Epidermal melanocyte (primary cell): Measurements from ENCODE around the gene GUCY2F.

Experiments used
- DNase-seq: peaks from one replicate; pipeline ENCODE4 v3.0.0; 2011; ENCODE audit warnings: low spot score; ENCODE audit not compliant: insufficient read length

GUCY2F gene

GRCh38 chrX:109393859-109394258 is 88.0 kb downstream of the GUCY2F start:
- no peak for DNase-seq

GRCh38 chrX:109392895-109393294 is 89.0 kb downstream of the GUCY2F start:
- no peak for DNase-seq

GRCh38 chrX:109390556-109390955 is 91.3 kb downstream of the GUCY2F start:
- no peak for DNase-seq

GRCh38 chrX:109389917-109390316 is 92.0 kb downstream of the GUCY2F start:
- DNase-seq = no peak

GRCh38 chrX:109384699-109385098 is 97.2 kb downstream of the GUCY2F start:
- DNase-seq = no peak

- no peak for DNase-seq
Measured at GRCh38 chrX:109382332-109382731, 99.6 kb downstream of the GUCY2F start.

GRCh38 chrX:109378281-109378680 is 103.6 kb downstream of the GUCY2F start:
- no peak for DNase-seq

- no peak for DNase-seq
Measured at GRCh38 chrX:109374262-109374960, 107.5 kb downstream of the GUCY2F start.

GRCh38 chrX:109373468-109373867 is 108.4 kb downstream of the GUCY2F start:
- DNase-seq = no peak

- no peak for DNase-seq
Measured at GRCh38 chrX:109372716-109373115, 109.2 kb downstream of the GUCY2F start.

- DNase-seq = no peak
Measured at GRCh38 chrX:109372291-109372690, 109.6 kb downstream of the GUCY2F start.

- DNase-seq = no peak
Measured at GRCh38 chrX:109362101-109362500, 119.8 kb downstream of the GUCY2F start.

- no peak for DNase-seq
Measured at GRCh38 chrX:109360301-109360700, 121.6 kb downstream of the GUCY2F start.

- no peak for DNase-seq
Measured at GRCh38 chrX:109357706-109358105, 124.2 kb downstream of the GUCY2F start.

- DNase-seq = no peak
Measured at GRCh38 chrX:109356684-109357083, 125.2 kb downstream of the GUCY2F start.

- no peak for DNase-seq
Measured at GRCh38 chrX:109352066-109352588, 129.8 kb downstream of the GUCY2F start.

GRCh38 chrX:109351557-109351956 is 130.3 kb downstream of the GUCY2F start:
- DNase-seq = no peak

GRCh38 chrX:109350551-109350950 is 131.3 kb downstream of the GUCY2F start:
- DNase-seq = no peak

- no peak for DNase-seq
Measured at GRCh38 chrX:109350051-109350450, 131.8 kb downstream of the GUCY2F start.

GRCh38 chrX:109347632-109348031 is 134.3 kb downstream of the GUCY2F start:
- DNase-seq = peak; percentile 18

GRCh38 chrX:109346491-109346890 is 135.4 kb downstream of the GUCY2F start:
- no peak for DNase-seq

- no peak for DNase-seq
Measured at GRCh38 chrX:109345856-109346255, 136.0 kb downstream of the GUCY2F start.

- no peak for DNase-seq
Measured at GRCh38 chrX:109344678-109345077, 137.2 kb downstream of the GUCY2F start.
